ENCODE results near the gene CELF2.

DNA sequence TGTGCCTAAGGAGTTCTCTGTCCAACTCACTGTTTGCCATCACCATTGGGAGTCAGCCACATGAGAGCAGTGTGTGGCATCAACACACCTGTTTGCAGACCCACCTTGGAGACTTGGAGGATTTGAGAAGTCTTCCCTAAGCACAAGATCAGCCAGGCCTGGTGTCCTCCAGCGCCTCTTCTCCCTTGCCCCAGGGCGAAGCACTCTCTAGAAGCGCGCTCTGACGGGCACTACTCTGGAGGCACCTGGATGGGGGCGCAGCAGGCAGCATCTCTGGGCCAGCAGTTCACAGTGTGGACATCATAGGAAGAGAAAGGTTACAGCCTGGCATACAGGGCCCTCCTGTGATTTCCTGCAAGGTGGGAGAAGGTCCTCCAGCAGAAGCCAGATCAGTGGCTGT lies 289.3 kb downstream of the CELF2 start:
- TF ChIP-seq, protein P1, sequence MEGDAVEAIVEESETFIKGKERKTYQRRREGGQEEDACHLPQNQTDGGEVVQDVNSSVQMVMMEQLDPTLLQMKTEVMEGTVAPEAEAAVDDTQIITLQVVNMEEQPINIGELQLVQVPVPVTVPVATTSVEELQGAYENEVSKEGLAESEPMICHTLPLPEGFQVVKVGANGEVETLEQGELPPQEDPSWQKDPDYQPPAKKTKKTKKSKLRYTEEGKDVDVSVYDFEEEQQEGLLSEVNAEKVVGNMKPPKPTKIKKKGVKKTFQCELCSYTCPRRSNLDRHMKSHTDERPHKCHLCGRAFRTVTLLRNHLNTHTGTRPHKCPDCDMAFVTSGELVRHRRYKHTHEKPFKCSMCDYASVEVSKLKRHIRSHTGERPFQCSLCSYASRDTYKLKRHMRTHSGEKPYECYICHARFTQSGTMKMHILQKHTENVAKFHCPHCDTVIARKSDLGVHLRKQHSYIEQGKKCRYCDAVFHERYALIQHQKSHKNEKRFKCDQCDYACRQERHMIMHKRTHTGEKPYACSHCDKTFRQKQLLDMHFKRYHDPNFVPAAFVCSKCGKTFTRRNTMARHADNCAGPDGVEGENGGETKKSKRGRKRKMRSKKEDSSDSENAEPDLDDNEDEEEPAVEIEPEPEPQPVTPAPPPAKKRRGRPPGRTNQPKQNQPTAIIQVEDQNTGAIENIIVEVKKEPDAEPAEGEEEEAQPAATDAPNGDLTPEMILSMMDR (IDR thresholded peaks at IDR 0.05), result no peak
- TF ChIP-seq POLR2A (IDR thresholded peaks at IDR 0.05), result no peak

All from suprapubic skin (tissue), 3 donors.